SK-N-MC (cell line): ENCODE measurements around the gene KIAA1217.

Source experiments
- DNase-seq: peaks from one replicate; pipeline ENCODE4 v3.0.0-alpha.2; 2011; ENCODE audit warnings: low read depth, low spot score
- H3K27ac ChIP-seq: fragments of 200-600 bp; sonication (generic); 2 replicates; pipeline ENCODE4 v1.5.1; 2016; ENCODE audit warnings: mixed run types
- H3K36me3 ChIP-seq: fragments of 200-600 bp; sonication (generic); 2 replicates; pipeline ENCODE4 v1.6.1; 2017; ENCODE audit warnings: antibody characterized with exemption, low read length, mixed read lengths; ENCODE audit not compliant: insufficient read depth
- H3K4me3 ChIP-seq: fragments of 200-600 bp; sonication (generic); 2 replicates; pipeline ENCODE4 v1.5.1; 2016
- H3K9ac ChIP-seq: fragments of 200-600 bp; sonication (generic); 2 replicates; pipeline ENCODE4 v1.8.0; 2017; ENCODE audit warnings: mixed run types, mixed read lengths; ENCODE audit not compliant: insufficient read length
- H3K9me3 ChIP-seq: fragments of 200-600 bp; sonication (generic); 2 replicates; pipeline ENCODE4 v1.6.1; 2017; ENCODE audit warnings: low read depth, mild to moderate bottlenecking, antibody characterized with exemption, low read length, moderate library complexity, mixed read lengths
- EZH2 ChIP-seq: fragments of 200-600 bp; sonication (generic); IDR thresholded peaks from one replicate; pipeline ENCODE4 v1.6.1; 2017; ENCODE audit warnings: antibody characterized with exemption
- FOXP2 ChIP-seq: optimal IDR thresholded peaks from 2 replicates; pipeline ENCODE3; 2011; ENCODE audit warnings: mild to moderate bottlenecking, moderate library complexity; ENCODE audit not compliant: insufficient read depth; ENCODE audit errors: extremely low read length, control extremely low read depth
- POLR2AphosphoS5 ChIP-seq: IDR thresholded peaks from 2 replicates; pipeline ENCODE4 v1.6.1; 2012; ENCODE audit warnings: mild to moderate bottlenecking, low read depth, low read length, borderline replicate concordance

KIAA1217 gene

GRCh38 chr10:24552346-24553016 lies 343.5 kb downstream of the KIAA1217 start:
- Histone ChIP-seq H3K36me3 (no peaks in the 10 kb centered on the region), H3K27ac (no peak overlapping the region), H3K4me3 (no peak overlapping the region), H3K9me3 (no peaks in the 10 kb centered on the region), H3K9ac (no peak overlapping the region)
- TF ChIP-seq POLR2AphosphoS5, result no peak
- no peak for TF ChIP-seq FOXP2
- no peak for TF ChIP-seq EZH2
- no peak for DNase-seq

DNA sequence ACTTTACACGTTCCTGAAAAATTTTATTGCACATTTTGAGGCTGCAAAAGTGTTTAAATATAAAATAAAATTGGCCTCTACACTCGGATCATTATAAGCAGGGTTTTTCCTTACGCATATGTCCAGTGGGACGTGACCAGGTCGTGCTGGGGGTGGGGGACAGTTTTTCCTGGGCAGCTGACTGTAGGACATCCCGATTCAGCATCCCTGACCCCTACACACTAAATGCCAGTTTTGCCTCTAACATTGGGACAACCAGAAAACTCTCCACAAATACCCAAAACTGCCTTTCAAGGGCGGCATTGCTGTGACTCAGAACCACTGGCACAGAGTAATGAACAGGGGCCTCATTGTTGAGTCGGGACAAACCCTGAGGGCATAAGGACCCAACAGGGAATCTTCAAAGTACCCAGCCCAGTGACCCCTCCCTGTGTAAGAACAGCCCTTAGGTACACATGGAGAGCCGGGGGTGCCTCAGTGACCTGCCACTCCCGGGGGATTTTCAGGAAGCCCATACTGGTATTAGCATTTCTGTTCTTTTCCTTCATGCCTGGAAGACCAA lies 344.2 kb downstream of the KIAA1217 start:
- no peak overlapping the region for H3K27ac ChIP-seq
- no peak overlapping the region for H3K4me3 ChIP-seq
- no peak for TF ChIP-seq POLR2AphosphoS5
- TF ChIP-seq EZH2, result no peak
- TF ChIP-seq FOXP2, result no peak
- H3K9me3 ChIP-seq, result no peaks in the 10 kb centered on the region
- no peak for DNase-seq
- no peak overlapping the region for H3K9ac ChIP-seq
- H3K36me3 ChIP-seq, result no peaks in the 10 kb centered on the region

GRCh38 chr10:24554036-24554435 lies 345.1 kb downstream of the KIAA1217 start:
- no peak for TF ChIP-seq POLR2AphosphoS5
- TF ChIP-seq EZH2, result no peak
- no peak for TF ChIP-seq FOXP2
- no peak overlapping the region for H3K9ac ChIP-seq
- H3K9me3 ChIP-seq, result no peaks in the 10 kb centered on the region
- no peak overlapping the region for H3K27ac ChIP-seq
- no peak for DNase-seq
- no peak overlapping the region for H3K4me3 ChIP-seq
- no peaks in the 10 kb centered on the region for H3K36me3 ChIP-seq

- Histone ChIP-seq H3K9me3 (no peaks in the 10 kb centered on the region), H3K36me3 (no peaks in the 10 kb centered on the region), H3K9ac (no peak overlapping the region), H3K4me3 (no peak overlapping the region), H3K27ac (no peak overlapping the region)
- no peak for DNase-seq
- no peak for TF ChIP-seq EZH2
- no peak for TF ChIP-seq FOXP2
- no peak for TF ChIP-seq POLR2AphosphoS5
Measured at GRCh38 chr10:24556126-24556749, 347.3 kb downstream of the KIAA1217 start.

DNA sequence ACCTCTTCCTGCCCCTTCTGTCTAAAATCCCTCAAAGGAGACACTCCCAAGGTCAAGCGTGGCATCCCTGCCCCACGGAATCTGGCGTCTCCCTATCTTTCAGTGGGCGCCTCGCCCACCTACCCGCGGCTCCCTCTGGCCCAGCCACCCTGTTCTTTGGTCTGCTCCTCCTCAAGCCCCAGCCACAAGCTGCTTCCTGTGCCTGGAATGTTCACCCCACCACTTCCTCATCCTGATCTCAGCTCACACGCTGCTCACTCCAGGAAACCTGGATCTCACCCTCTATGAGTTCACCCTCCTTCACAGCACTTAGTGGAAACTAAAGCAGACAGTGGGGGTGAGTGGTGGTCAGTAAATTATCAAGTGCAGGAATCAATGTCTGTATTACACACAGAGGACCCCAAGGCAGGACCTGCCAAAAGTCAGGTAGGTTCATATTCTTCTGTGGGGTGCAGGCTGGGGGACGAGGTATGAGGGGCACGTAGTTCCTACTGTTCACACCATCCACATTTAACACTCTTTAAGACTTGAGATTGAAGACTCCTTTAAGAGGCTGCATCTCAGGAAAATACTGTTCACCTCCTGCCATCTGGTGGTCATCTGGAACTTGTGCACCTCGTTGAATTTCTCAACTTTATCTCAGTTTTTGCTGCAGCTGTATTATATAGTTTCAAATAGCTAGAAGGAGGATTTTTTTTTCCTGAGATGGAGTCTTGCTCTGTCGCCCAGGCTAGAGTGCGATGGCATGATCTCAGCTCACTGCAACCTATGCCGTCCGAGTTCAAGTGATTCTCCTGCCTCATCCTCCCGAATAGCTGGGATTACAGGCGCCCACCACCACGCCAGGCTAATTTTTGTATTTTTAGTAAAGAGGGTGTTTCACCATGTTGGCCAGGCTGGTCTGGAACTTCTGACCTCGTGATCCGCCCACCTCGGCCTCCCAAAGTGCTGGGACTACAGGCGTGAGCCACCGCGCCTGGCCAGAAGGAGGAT lies 348.1 kb downstream of the KIAA1217 start:
- Histone ChIP-seq H3K27ac (no peak overlapping the region), H3K36me3 (no peaks in the 10 kb centered on the region), H3K9ac (no peak overlapping the region), H3K4me3 (no peak overlapping the region), H3K9me3 (no peaks in the 10 kb centered on the region)
- peak; percentile 65 for DNase-seq
- no peak for TF ChIP-seq POLR2AphosphoS5
- TF ChIP-seq FOXP2, result no peak
- no peak for TF ChIP-seq EZH2

- no peak overlapping the region for H3K9ac ChIP-seq
- H3K9me3 ChIP-seq, result no peaks in the 10 kb centered on the region
- TF ChIP-seq FOXP2 (no peak), EZH2 (no peak), POLR2AphosphoS5 (no peak)
- no peak overlapping the region for H3K4me3 ChIP-seq
- H3K36me3 ChIP-seq, result no peaks in the 10 kb centered on the region
- H3K27ac ChIP-seq, result no peak overlapping the region
- no peak for DNase-seq
Measured at GRCh38 chr10:24561453-24561852, 352.5 kb downstream of the KIAA1217 start.

DNA sequence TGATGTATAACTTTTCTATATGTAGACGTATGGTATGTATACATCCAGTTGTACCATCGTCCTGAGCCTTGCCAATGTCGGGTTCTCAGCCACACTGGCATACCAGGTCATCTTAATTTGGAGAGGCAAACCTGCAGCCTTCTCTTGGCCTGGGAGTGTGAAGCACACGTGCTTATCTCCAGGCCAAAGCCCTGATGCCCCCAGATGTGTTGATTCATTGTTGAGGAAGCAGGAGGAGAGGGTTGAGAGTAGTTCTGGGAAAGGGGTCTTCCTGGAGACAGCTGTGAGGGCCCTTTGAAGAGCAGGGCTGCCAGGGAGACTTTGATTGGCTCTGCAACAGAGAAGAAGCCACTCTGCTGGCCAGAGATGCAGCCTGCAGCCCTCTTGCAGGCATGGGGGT lies 359.1 kb downstream of the KIAA1217 start:
- Histone ChIP-seq H3K27ac (no peak overlapping the region), H3K4me3 (no peak overlapping the region), H3K9me3 (no peaks in the 10 kb centered on the region), H3K9ac (no peak overlapping the region), H3K36me3 (no peaks in the 10 kb centered on the region)
- no peak for TF ChIP-seq FOXP2
- DNase-seq, result no peak

- Histone ChIP-seq H3K36me3 (no peaks in the 10 kb centered on the region), H3K27ac (no peak overlapping the region), H3K9ac (no peak overlapping the region), H3K9me3 (no peaks in the 10 kb centered on the region), H3K4me3 (no peak overlapping the region)
- no peak for TF ChIP-seq FOXP2
- no peak for TF ChIP-seq POLR2AphosphoS5
- no peak for TF ChIP-seq EZH2
- DNase-seq, result no peak
Measured at GRCh38 chr10:24569330-24569796, 360.4 kb downstream of the KIAA1217 start.
